Epithelial cell of proximal tubule (primary cell): ENCODE data around the gene STAB1. TPM values are rescaled to one million over a fixed set of nuclear protein-coding genes. Genes with fewer than 3 reads are reported as not detected.
A peak's percentile ranks its signal among the peaks of the same experiment; 100 is the strongest.

ENCODE experiments used
- DNase-seq: peaks from one replicate; pipeline ENCODE4 v3.0.0-alpha.2; 2011; ENCODE audit warnings: low read depth
- H3K4me3 ChIP-seq: 2 replicates; pipeline ENCODE4 v1.5.1; 2011; ENCODE audit warnings: low read depth, mild to moderate bottlenecking, low read length
- CTCF ChIP-seq: conservative IDR thresholded peaks from 2 replicates; pipeline ENCODE4 v1.5.1; 2012; ENCODE audit warnings: low read depth, mild to moderate bottlenecking, low read length
- total RNA-seq: library from RNA; depleted of rRNA; stranded (reverse); fragments of >200 nt; gene quantifications from 2 replicates; pipeline ENCODE4 v1.2.3, GENCODE V29; 2015

STAB1 gene
- total RNA-seq, 1 donor from 2014 or later = 0.52 TPM

GRCh38 chr3:52527732-52528585, 32.8 kb downstream of the STAB1 start:
- no peak overlapping the region for H3K4me3 ChIP-seq
- no peak for DNase-seq
- TF ChIP-seq CTCF = no peak

DNA sequence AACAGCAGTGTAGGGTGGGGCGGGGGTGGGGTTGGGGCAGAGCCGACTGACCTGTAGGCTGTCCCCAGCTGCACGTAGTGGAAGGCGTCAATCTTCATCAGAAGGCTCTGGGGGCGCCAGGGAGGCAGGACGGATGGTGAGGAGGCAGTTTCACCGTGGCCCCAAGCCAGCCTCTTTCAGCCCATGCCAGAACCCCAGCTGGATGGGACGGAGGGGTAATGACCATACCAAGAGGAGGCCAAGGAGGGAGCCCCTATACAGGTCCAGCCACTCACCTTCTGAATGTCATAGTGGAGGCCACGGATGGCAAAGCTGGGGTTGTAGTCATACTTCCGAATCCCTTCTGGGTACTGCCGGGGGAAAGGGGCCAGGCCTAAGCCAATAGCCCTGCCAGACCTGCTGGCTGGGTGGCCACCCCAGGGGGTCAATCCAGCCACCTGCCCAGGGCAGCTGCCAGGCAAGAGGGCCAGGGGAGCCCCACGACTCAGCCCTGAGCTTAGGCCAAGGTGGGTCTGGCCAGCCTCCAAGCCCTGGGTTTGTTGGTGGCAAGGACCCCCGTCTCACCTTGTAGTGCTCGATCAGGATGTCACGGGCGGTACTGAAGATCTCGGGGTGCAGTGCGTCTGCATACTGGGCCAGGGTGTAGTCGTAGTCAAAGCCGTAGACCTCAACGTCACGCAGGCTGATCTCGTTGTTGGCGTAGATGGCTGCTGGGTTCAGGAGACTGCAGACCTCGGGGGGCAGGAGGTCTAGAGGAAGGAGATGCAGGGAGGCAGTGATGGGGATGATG, 33.6 kb downstream of the STAB1 start:
- no peak overlapping the region for H3K4me3 ChIP-seq
- TF ChIP-seq CTCF = no peak
- no peak for DNase-seq

DNA sequence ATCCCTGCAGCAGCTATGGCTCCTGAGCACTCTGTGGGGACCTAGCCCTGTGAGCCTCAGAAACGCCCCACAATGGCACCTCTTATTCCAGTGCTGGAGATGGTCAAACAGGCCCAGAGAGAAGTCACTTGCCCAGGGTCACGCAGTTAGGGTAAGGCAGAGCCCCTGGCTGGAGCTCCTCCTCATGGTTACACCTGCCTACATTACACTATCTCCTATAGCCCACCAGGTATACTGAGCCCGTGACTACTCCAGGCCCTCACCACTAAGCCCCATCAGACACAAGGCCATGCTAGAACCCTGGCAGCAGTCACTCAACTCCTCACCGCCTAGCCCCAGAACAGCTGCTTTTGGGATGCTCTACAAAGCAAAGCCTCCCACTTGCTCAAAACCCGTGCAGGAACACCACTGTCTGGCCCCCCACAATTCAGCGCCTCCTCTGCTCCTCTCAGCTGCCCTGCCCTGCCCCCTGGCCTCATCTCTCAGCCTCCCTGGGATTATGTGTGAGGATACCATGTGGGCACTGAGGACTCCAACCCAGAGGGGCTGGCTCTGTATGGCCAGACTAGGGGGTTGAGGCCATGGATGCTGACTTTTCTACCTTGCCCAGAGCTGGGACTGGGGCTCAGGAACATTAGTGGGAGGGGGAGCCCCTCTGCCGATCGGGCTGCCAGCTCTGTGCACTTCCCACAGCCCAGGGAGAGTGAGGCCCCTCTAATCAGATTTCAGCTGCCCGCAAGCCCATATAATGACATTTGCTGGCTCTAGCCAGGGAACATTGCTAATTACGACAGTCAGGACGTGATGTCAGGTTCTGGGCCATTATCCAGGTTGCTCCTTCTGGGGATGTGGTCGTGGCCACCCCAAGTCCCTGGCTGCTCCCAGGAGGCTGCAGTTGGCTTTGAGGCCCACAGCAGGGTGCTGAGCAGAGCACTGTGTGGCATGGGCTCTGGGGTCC, 34.5 kb downstream of the STAB1 start:
- DNase-seq = no peak
- H3K4me3 ChIP-seq = no peak overlapping the region
- TF ChIP-seq CTCF = no peak

GRCh38 chr3:52530918-52531826, 36.0 kb downstream of the STAB1 start:
- no peak for DNase-seq
- TF ChIP-seq CTCF = no peak
- no peak overlapping the region for H3K4me3 ChIP-seq

GRCh38 chr3:52531860-52532516, 36.9 kb downstream of the STAB1 start:
- no peak for DNase-seq
- no peak for TF ChIP-seq CTCF
- H3K4me3 ChIP-seq = peak overlapping the region; percentile 77
